Ectodermal cell (in vitro differentiated cells): Measurements from ENCODE around the gene KCNMB4.

Experiments used
- H3K27ac ChIP-seq: 2 replicates; pipeline ENCODE4 v1.7.0; 2013; ENCODE audit warnings: mild to moderate bottlenecking, low read depth, low read length; ENCODE audit not compliant: insufficient read depth, poor library complexity, severe bottlenecking
- H3K27me3 ChIP-seq: 2 replicates; pipeline ENCODE4 v1.7.0; 2013; ENCODE audit warnings: mild to moderate bottlenecking, low read length; ENCODE audit not compliant: insufficient read depth, control insufficient read depth, poor library complexity, severe bottlenecking
- H3K36me3 ChIP-seq: one replicate; pipeline ENCODE4 v1.7.0; 2013; ENCODE audit warnings: low read length; ENCODE audit not compliant: control insufficient read depth, insufficient read depth
- H3K4me1 ChIP-seq: one replicate; pipeline ENCODE4 v1.7.0; 2013; ENCODE audit warnings: low read length; ENCODE audit not compliant: control insufficient read depth, insufficient read depth
- H3K4me3 ChIP-seq: 2 replicates; pipeline ENCODE4 v1.7.0; 2013; ENCODE audit warnings: low read depth, low read length, control low read depth; ENCODE audit not compliant: insufficient read depth
- H3K9me3 ChIP-seq: 2 replicates; pipeline ENCODE4 v1.7.0; 2013; ENCODE audit warnings: mild to moderate bottlenecking, low read length, moderate library complexity; ENCODE audit not compliant: control insufficient read depth
- WGBS, 2 experiments: methylation state at CpG; one replicate each; pipeline ENCODE4 v1.1.7; 2013; ENCODE audit warnings: missing lambda C conversion rate in 2 of 2; 5-methylcytosine and 5-hydroxymethylcytosine counted together

The KCNMB4 gene

DNA sequence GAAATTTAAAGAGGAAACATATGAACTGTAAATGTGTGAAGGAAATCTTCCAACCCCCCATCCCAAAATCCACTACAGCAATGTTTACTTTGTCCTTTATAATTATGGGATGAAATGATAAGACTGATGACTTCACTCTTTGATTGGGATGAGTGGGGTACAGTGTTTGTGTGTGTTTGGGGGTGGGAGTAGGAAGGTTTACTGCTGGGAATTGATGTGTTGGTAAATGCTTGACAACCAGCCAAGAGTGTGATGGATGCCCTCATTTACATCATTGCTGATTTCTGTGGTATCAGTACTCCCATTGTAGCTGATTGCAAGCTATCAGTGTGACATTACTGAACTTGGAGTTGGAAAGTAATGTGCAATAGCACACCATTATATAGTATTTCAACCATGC lies 90.9 kb downstream of the KCNMB4 start:
- no peaks in the 10 kb centered on the region for H3K27me3 ChIP-seq
- no peaks in the 10 kb centered on the region for H3K36me3 ChIP-seq
- no peak overlapping the region for H3K4me3 ChIP-seq
- H3K4me1 ChIP-seq, result no peaks in the 10 kb centered on the region
- no peak overlapping the region for H3K27ac ChIP-seq
- H3K9me3 ChIP-seq, result no peaks in the 10 kb centered on the region

DNA sequence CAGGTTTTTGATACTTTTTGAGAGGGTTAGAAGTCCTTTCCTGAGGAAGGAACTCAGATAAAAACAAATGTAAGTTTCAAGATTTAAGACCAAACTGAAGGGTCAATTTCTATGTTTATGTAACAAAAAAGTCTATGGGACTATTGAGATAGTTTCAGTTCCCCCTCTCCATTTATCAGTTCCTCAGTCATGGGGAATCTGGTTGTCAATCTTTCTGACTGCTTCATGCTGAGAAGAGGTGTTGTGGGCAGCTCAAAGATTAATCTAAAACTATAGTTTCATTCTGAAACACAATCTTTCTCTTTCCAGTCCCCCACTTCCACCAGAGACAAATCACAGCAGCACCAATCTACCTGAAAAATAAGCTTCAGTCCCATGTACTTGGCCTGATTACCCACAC lies 93.7 kb downstream of the KCNMB4 start:
- Histone ChIP-seq H3K9me3 (no peaks in the 10 kb centered on the region), H3K4me1 (no peaks in the 10 kb centered on the region), H3K27ac (no peak overlapping the region), H3K4me3 (no peak overlapping the region), H3K36me3 (no peaks in the 10 kb centered on the region), H3K27me3 (no peaks in the 10 kb centered on the region)

DNA sequence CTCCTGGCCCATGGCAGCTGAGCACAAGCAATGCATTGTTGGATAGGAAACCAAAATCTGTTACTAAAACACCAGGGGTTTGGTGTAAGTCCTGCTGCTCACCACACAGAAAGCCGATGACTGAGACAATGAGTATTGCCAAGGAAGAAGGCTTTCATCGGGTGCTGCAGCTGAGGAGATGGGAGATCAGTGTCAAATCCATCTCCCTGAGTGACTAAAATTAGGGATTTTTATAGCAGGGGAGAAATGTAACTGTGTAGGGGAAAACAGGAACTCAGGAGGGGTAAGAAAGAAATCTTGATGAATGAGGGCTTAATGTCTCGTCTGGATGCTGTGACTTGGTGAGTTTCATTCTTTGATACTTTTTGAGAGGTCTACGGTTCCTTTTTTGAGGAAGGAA lies 97.9 kb downstream of the KCNMB4 start:
- no peaks in the 10 kb centered on the region for H3K36me3 ChIP-seq
- no peaks in the 10 kb centered on the region for H3K9me3 ChIP-seq
- no peaks in the 10 kb centered on the region for H3K27me3 ChIP-seq
- 93 to 94% methylated on average over 4 of the region's 4 CpGs for WGBS, 2 experiments
- no peaks in the 10 kb centered on the region for H3K4me1 ChIP-seq
- no peak overlapping the region for H3K27ac ChIP-seq
- no peak overlapping the region for H3K4me3 ChIP-seq

GRCh38 chr12:70466753-70467152 lies 100.7 kb downstream of the KCNMB4 start:
- 93 to 94% methylated on average over 2 of the region's 2 CpGs for WGBS, 2 experiments

DNA sequence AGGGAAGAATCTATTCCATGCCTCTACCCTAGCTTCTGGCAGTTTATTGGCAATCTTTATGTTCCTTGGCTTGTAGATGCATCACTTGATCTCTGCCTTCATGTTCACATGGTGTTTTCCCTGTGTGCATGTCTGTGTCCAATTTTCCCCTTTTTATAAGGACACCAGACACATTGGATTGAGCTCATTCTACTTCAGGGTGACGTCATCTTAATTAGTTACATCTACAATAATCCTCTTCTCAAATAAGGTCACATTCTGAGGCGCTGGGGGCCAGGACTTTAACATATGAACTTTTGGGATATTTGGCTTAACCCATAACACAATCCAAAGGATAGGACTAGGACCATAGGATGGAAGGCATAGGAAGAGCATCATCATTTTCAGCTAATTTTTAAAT lies 101.4 kb downstream of the KCNMB4 start:
- WGBS, 2 experiments, result 92 to 94% methylated on average over 2 of the region's 2 CpGs
- no peak overlapping the region for H3K27ac ChIP-seq
- no peaks in the 10 kb centered on the region for H3K4me1 ChIP-seq

More at GRCh38 chr12:70466753-70467152, 100.7 kb downstream of the KCNMB4 start:
- no peaks in the 10 kb centered on the region for H3K4me1 ChIP-seq
- no peaks in the 10 kb centered on the region for H3K36me3 ChIP-seq
- H3K9me3 ChIP-seq, result no peaks in the 10 kb centered on the region
- H3K27me3 ChIP-seq, result no peaks in the 10 kb centered on the region
- no peak overlapping the region for H3K27ac ChIP-seq
- no peak overlapping the region for H3K4me3 ChIP-seq

GRCh38 chr12:70467918-70468733 lies 102.0 kb downstream of the KCNMB4 start:
- H3K36me3 ChIP-seq, result no peaks in the 10 kb centered on the region
- H3K4me3 ChIP-seq, result no peak overlapping the region
- 92 to 94% methylated on average over 10 of the region's 10 CpGs for WGBS, 2 experiments
- H3K9me3 ChIP-seq, result no peaks in the 10 kb centered on the region
- H3K4me1 ChIP-seq, result no peaks in the 10 kb centered on the region
- H3K27me3 ChIP-seq, result no peaks in the 10 kb centered on the region
- no peak overlapping the region for H3K27ac ChIP-seq

More for the DNA sequence above, 101.4 kb downstream of the KCNMB4 start:
- Histone ChIP-seq H3K27me3 (no peaks in the 10 kb centered on the region), H3K9me3 (no peaks in the 10 kb centered on the region), H3K36me3 (no peaks in the 10 kb centered on the region), H3K4me3 (no peak overlapping the region)

DNA sequence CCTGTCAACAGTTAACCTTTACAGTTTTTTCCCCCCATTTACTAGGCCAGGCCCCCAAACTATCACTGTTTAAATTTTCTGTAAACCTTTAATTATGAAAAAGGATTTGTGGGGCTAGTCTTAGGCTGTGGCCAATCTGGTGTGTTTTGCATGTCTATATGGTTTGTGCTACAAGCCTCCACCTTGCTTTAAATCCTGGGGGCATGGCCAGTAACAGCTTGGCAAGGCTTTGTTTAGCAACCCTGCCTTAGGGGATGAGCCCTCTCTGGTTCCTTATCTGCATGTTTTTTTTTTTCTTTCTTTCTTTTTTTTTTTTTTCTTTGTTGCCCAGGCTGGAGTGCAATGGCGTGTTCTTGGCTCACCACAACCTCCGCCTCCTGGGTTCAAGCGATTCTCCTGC lies 102.7 kb downstream of the KCNMB4 start:
- Histone ChIP-seq H3K4me3 (no peak overlapping the region), H3K4me1 (no peaks in the 10 kb centered on the region), H3K27ac (no peak overlapping the region), H3K36me3 (no peaks in the 10 kb centered on the region), H3K27me3 (no peaks in the 10 kb centered on the region), H3K9me3 (no peaks in the 10 kb centered on the region)
- WGBS, 2 experiments, result 89 to 94% methylated on average over 3 of the region's 3 CpGs

DNA sequence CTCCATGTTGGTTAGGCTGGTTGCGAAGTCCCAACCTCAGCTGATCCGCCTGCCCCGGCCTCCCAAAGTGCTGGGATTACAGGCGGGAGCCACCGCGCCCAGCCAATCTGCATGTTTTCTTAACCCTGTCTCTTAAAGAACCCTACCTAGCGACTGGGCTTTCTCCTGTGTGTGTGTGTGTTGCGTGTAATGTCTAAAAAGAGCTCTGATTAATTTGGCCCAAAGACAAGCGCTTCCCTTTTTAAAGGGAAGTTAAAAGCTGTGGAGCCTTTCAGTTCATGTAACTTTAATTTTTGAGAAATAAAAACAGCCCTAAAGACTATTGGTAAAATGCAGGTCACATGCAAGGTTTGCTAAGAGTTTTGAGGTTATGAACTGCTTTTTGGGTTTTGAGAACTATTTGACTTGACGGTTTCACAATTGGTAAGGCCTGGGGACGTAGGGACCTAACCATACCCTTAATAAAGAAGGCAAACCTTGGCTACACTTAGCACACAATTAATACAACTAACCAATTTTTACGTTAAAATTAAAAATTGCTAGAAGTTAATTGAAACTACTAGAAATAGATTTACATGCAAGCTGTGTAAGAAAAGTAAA lies 103.2 kb downstream of the KCNMB4 start:
- no peaks in the 10 kb centered on the region for H3K36me3 ChIP-seq
- H3K4me3 ChIP-seq, result no peak overlapping the region
- WGBS, 2 experiments, result 94 to 96% methylated on average over 10 to 11 of the region's 12 CpGs
- H3K9me3 ChIP-seq, result no peaks in the 10 kb centered on the region
- H3K27me3 ChIP-seq, result no peaks in the 10 kb centered on the region
- H3K27ac ChIP-seq, result no peak overlapping the region
- H3K4me1 ChIP-seq, result no peaks in the 10 kb centered on the region

- H3K9me3 ChIP-seq, result no peaks in the 10 kb centered on the region
- WGBS, 2 experiments, result 100% methylated on average over 1 of the region's 1 CpG
- no peaks in the 10 kb centered on the region for H3K27me3 ChIP-seq
- no peak overlapping the region for H3K4me3 ChIP-seq
- H3K36me3 ChIP-seq, result no peaks in the 10 kb centered on the region
- H3K27ac ChIP-seq, result no peak overlapping the region
- no peaks in the 10 kb centered on the region for H3K4me1 ChIP-seq
Measured at GRCh38 chr12:70482764-70483163, 116.7 kb downstream of the KCNMB4 start.
